SK-N-MC (cell line): Measurements from ENCODE around the gene ADAMTS9.

Experiments used
- EZH2 ChIP-seq: fragments of 200-600 bp; sonication (generic); IDR thresholded peaks from one replicate; pipeline ENCODE4 v1.6.1; 2017; ENCODE audit warnings: antibody characterized with exemption
- POLR2AphosphoS5 ChIP-seq: IDR thresholded peaks from 2 replicates; pipeline ENCODE4 v1.6.1; 2012; ENCODE audit warnings: mild to moderate bottlenecking, low read depth, low read length, borderline replicate concordance

DNA sequence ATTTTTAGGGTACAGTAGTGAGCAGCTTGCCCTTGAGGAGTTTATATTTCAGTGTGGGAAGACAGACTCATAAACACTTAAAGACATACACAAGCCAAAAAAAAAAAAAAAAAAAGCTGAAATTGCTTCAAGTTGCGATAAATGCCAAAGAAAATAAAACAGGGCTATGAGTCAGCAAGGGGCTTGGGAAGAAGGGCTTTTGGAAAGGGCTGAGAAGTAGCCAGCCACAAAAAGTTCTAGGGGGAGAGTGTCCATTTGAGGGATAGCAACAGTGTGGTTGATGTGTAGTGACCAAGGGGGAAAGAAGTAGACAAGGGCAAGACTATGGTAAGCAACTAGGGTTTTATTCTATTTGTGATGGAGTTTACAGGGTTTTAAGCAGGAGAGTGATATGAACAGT, 185.5 kb downstream of the ADAMTS9 start:
- no peak for TF ChIP-seq POLR2AphosphoS5
- no peak for TF ChIP-seq EZH2
